ENCODE data around the gene KRTAP10-1.

KRTAP10-1 gene

GRCh38 chr21:44522753-44523204 is 17.2 kb downstream of the KRTAP10-1 start:
- no peak overlapping the region for H3K4me3 ChIP-seq (ENCODE audit: control insufficient read depth in 1 of 7, extremely low read depth in 1 of 7, insufficient read depth in 4 of 7, low read depth in 2 of 7, low read length in 6 of 7)
- peaks cover 0 to 15% (median 0%) of the 10 kb centered on the region in 5 experiments for H3K9me3 ChIP-seq (ENCODE audit: control extremely low read depth in 1 of 5, control insufficient read depth in 4 of 5, insufficient read depth in 2 of 5, low read depth in 1 of 5, low read length in 4 of 5)
- H3K27ac ChIP-seq (ENCODE audit: insufficient read depth in 1 of 2, low read depth in 1 of 2, low read length in 2 of 2, poor library complexity in 1 of 2, severe bottlenecking in 2 of 2): no peak overlapping the region
- no peak for DNase-seq
- H3K36me3 ChIP-seq (ENCODE audit: control insufficient read depth in 4 of 4, insufficient read depth in 4 of 4, low read length in 3 of 4): no peaks in the 10 kb centered on the region
- H3K27me3 ChIP-seq (replicated peaks in 2 of 5; ENCODE audit: control insufficient read depth in 4 of 5, insufficient read depth in 5 of 5, low read length in 4 of 5): peaks cover 0 to 5% (median 0%) of the 10 kb centered on the region in 5 experiments
- ChIA-PET CTCF (no interaction called here), POLR2A (no interaction called here)
- WGBS (ENCODE audit: insufficient coverage): 100% methylated on average over 1 of the region's 1 CpG
- H3K4me1 ChIP-seq (ENCODE audit: control extremely low read depth in 1 of 4, control insufficient read depth in 4 of 4, insufficient read depth in 4 of 4, low read length in 3 of 4): no peaks in the 10 kb centered on the region

DNA sequence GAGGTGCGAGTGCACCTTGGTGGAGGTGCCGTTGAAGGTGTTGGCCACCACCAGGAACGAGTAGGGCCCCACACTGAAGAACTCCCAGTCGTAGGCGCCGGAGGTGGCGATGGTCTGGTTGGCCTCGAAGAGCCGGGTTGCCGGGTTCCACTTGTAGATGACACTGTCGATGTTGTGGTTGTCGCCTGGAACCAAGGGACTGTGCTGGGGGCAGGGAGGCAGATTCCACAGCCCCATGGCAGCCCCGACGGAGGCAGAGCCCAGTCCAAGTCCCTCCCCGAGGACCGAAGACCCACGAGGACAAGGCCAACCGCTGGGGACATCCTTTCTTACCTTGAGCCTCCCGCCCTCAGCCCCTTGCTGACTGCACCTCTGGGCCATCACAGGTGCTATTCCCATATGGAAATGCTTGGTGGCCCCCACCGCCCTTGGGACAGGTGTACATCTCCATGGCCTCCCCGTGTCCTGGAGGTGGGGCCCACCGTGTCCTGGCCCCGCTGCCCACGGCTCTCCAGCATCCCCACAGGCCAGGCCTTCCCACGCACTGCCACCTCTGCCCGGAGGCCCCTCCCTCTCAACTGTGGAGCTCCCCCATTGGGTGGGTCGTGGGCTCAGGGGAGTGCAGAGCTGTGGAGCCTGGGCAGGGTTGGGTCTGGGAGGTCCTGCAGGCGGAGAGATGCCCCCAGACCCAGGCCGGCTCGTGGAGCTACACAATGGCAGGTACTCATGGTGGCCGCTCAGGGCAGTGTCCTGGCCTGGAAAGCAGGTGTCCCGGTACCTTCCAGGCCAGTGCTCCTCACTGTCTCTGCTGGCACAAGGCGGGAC is 17.9 kb downstream of the KRTAP10-1 start:
- H3K4me1 ChIP-seq (ENCODE audit: control extremely low read depth in 1 of 4, control insufficient read depth in 4 of 4, insufficient read depth in 4 of 4, low read length in 3 of 4): no peaks in the 10 kb centered on the region
- H3K4me3 ChIP-seq (ENCODE audit: control insufficient read depth in 1 of 7, extremely low read depth in 1 of 7, insufficient read depth in 4 of 7, low read depth in 2 of 7, low read length in 6 of 7): no peak overlapping the region
- no peak overlapping the region for H3K27ac ChIP-seq (ENCODE audit: insufficient read depth in 1 of 2, low read depth in 1 of 2, low read length in 2 of 2, poor library complexity in 1 of 2, severe bottlenecking in 2 of 2)
- peaks cover 0 to 17% (median 0%) of the 10 kb centered on the region in 5 experiments for H3K9me3 ChIP-seq (ENCODE audit: control extremely low read depth in 1 of 5, control insufficient read depth in 4 of 5, insufficient read depth in 2 of 5, low read depth in 1 of 5, low read length in 4 of 5)
- no peaks in the 10 kb centered on the region for H3K36me3 ChIP-seq (ENCODE audit: control insufficient read depth in 4 of 4, insufficient read depth in 4 of 4, low read length in 3 of 4)
- POLR2A ChIA-PET: no interaction called here
- peaks cover 0 to 5% (median 0%) of the 10 kb centered on the region in 5 experiments for H3K27me3 ChIP-seq (replicated peaks in 2 of 5; ENCODE audit: control insufficient read depth in 4 of 5, insufficient read depth in 5 of 5, low read length in 4 of 5)
- 96% methylated on average over 31 of the region's 33 CpGs for WGBS (ENCODE audit: insufficient coverage)
- DNase-seq: no peak
- CTCF ChIA-PET: no interaction called here

DNA sequence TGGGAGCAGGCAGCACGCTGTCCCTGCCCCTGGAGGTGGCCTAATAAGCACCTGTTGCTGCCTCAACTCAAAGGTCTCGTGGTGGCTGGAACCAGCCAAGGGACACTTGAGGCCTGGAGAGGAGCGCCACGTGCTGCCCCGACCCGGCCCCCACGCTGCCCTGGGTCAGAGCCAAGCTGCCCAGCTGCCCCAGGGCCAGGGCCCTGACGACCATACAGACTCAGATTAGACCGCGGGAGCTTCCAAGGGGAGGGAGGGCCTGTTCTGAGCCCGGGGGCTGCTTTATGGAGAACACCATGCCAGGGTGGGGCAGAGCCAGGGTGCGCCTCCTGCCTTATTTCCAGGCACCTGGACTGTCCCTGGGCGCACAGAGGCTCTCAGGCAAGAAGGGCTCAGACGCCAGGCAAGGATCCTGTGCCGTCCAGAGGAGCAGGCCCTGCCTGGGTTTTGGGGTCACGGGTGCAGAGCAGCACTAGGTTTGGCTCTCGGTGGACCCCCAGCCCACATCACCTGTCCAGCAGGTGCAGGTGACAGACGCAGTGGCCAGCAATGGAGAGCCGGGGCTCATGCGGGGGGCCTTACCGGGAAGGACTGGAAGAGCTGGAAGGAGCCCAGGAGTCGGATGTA is 18.6 kb downstream of the KRTAP10-1 start:
- H3K27me3 ChIP-seq (replicated peaks in 2 of 5; ENCODE audit: control insufficient read depth in 4 of 5, insufficient read depth in 5 of 5, low read length in 4 of 5): peaks cover 0 to 5% (median 0%) of the 10 kb centered on the region in 5 experiments
- H3K4me1 ChIP-seq (ENCODE audit: control extremely low read depth in 1 of 4, control insufficient read depth in 4 of 4, insufficient read depth in 4 of 4, low read length in 3 of 4): no peaks in the 10 kb centered on the region
- 98% methylated on average over 20 of the region's 22 CpGs for WGBS (ENCODE audit: insufficient coverage)
- no peak overlapping the region for H3K27ac ChIP-seq (ENCODE audit: insufficient read depth in 1 of 2, low read depth in 1 of 2, low read length in 2 of 2, poor library complexity in 1 of 2, severe bottlenecking in 2 of 2)
- POLR2A ChIA-PET: no interaction called here
- H3K4me3 ChIP-seq (ENCODE audit: control insufficient read depth in 1 of 7, extremely low read depth in 1 of 7, insufficient read depth in 4 of 7, low read depth in 2 of 7, low read length in 6 of 7): no peak overlapping the region
- no peak for DNase-seq
- peaks cover 0 to 17% (median 0%) of the 10 kb centered on the region in 5 experiments for H3K9me3 ChIP-seq (ENCODE audit: control extremely low read depth in 1 of 5, control insufficient read depth in 4 of 5, insufficient read depth in 2 of 5, low read depth in 1 of 5, low read length in 4 of 5)
- CTCF ChIA-PET: no interaction called here
- H3K36me3 ChIP-seq (ENCODE audit: control insufficient read depth in 4 of 4, insufficient read depth in 4 of 4, low read length in 3 of 4): no peaks in the 10 kb centered on the region

DNA sequence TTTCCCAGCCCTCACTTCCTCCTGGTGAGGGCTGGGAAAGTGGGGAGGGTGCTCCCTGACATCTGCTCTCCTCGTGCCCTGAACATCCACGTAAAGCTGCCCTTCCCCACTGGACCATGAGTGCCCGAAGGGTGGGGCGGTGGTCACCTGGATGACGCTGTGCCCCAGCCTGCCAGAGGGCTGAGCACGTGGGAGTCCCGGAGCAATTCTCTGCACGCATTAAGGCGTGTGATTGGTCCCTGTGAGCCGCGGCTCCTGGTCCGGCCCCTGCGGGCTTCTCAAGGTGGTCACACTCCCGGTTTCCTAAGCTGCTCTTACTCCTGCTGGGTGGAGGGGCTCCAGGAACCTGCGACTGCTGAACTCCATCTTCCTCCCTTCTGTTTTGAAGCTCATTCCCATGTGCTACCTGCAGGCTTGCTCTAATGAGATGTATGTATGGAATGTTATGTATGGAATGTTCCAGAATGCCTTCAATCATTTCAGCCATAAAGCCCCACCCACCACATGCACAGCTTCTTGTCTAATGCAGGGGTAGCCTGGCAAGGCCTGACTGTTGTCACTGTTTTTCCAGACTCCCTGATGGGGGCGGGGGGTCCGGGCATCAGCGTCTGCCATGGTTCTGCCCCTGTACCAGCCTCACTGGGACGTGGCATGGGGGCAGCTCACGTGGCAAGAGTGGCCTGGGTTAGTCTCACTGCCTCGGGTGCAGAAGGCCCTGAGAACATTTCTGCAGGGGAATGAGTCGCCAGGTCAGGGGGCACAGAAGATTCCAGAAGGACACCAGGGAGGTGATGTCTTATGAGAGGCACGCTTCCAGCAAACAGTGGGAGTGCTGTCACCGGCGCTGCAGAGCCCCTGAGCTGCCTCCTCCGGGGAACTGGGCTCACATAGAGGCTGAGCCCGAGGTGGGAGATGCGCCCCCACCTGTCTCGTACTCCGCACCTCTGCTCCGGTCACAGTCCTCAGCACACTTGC is 19.4 kb downstream of the KRTAP10-1 start:
- Histone ChIP-seq H3K27ac (ENCODE audit: insufficient read depth in 1 of 2, low read depth in 1 of 2, low read length in 2 of 2, poor library complexity in 1 of 2, severe bottlenecking in 2 of 2) (no peak overlapping the region), H3K36me3 (ENCODE audit: control insufficient read depth in 4 of 4, insufficient read depth in 4 of 4, low read length in 3 of 4) (no peaks in the 10 kb centered on the region), H3K27me3 (replicated peaks in 2 of 5; ENCODE audit: control insufficient read depth in 4 of 5, insufficient read depth in 5 of 5, low read length in 4 of 5) (peaks cover 0 to 5% (median 0%) of the 10 kb centered on the region in 5 experiments), H3K4me3 (ENCODE audit: control insufficient read depth in 1 of 7, extremely low read depth in 1 of 7, insufficient read depth in 4 of 7, low read depth in 2 of 7, low read length in 6 of 7) (no peak overlapping the region), H3K9me3 (ENCODE audit: control extremely low read depth in 1 of 5, control insufficient read depth in 4 of 5, insufficient read depth in 2 of 5, low read depth in 1 of 5, low read length in 4 of 5) (peaks cover 0 to 17% (median 0%) of the 10 kb centered on the region in 5 experiments), H3K4me1 (ENCODE audit: control extremely low read depth in 1 of 4, control insufficient read depth in 4 of 4, insufficient read depth in 4 of 4, low read length in 3 of 4) (no peaks in the 10 kb centered on the region)
- DNase-seq: no peak
- POLR2A ChIA-PET: no interaction called here
- CTCF ChIA-PET: no interaction called here
- 92% methylated on average over 30 of the region's 31 CpGs for WGBS (ENCODE audit: insufficient coverage)

DNA sequence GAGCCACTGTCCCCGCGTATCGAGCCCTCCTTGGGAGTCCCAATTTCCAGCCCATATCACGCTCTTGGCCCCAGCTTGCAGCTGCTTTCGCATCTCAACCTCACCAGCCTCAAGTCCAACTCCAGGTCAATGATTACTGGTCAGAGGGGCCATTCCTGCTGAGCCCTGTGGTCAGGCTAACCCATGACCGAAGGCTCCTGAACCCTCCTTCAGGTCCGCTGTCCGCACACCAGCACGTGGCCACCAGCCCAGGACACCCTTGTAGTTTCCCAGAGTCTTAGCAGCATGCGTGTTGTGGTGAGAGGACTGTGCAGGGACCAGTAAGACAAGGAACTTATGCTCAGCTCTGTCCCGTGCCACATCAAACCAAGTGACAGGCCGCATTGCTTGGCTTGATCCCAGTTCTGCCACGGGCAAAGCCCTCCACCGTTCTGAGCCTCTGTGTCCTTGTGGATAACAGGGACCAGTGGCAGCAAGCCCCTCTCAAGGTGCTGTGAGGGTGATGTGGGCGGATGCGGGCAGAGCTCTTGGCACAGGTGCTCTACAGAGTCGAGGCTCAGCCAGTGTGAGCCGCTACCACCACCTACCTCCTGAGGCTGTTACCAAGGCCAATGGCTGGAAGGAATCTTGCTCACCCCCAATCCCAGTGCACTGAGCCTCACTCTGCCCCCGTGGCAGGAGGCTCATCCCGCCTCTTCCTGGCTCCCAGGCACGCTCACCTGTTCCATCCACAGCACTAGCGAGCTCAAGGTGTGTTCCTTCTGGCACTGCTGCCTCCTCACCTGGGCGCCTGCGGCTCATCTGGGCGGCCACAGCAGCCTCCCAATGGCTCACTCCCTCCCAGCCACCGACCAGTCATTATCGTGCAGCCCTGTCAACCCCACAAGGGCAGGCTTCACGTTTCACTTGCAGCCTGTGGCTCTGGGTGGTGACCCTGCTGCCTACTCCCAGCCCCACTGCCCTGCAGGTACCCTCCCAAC is 20.4 kb downstream of the KRTAP10-1 start:
- ChIA-PET CTCF (no interaction called here), POLR2A (no interaction called here)
- no peaks in the 10 kb centered on the region for H3K4me1 ChIP-seq (ENCODE audit: control extremely low read depth in 1 of 4, control insufficient read depth in 4 of 4, insufficient read depth in 4 of 4, low read length in 3 of 4)
- H3K27me3 ChIP-seq (replicated peaks in 2 of 5; ENCODE audit: control insufficient read depth in 4 of 5, insufficient read depth in 5 of 5, low read length in 4 of 5): peaks cover 0 to 5% (median 0%) of the 10 kb centered on the region in 5 experiments
- 94% methylated on average over 25 of the region's 28 CpGs for WGBS (ENCODE audit: insufficient coverage)
- H3K36me3 ChIP-seq (ENCODE audit: control insufficient read depth in 4 of 4, insufficient read depth in 4 of 4, low read length in 3 of 4): no peaks in the 10 kb centered on the region
- H3K4me3 ChIP-seq (ENCODE audit: control insufficient read depth in 1 of 7, extremely low read depth in 1 of 7, insufficient read depth in 4 of 7, low read depth in 2 of 7, low read length in 6 of 7): no peak overlapping the region
- H3K9me3 ChIP-seq (ENCODE audit: control extremely low read depth in 1 of 5, control insufficient read depth in 4 of 5, insufficient read depth in 2 of 5, low read depth in 1 of 5, low read length in 4 of 5): peaks cover 0 to 14% (median 0%) of the 10 kb centered on the region in 5 experiments
- no peak for DNase-seq
- H3K27ac ChIP-seq (ENCODE audit: insufficient read depth in 1 of 2, low read depth in 1 of 2, low read length in 2 of 2, poor library complexity in 1 of 2, severe bottlenecking in 2 of 2): no peak overlapping the region

- DNase-seq: no peak
- CTCF ChIA-PET: no interaction called here
- no peaks in the 10 kb centered on the region for H3K4me1 ChIP-seq (ENCODE audit: control extremely low read depth in 1 of 4, control insufficient read depth in 4 of 4, insufficient read depth in 4 of 4, low read length in 3 of 4)
- no peak overlapping the region for H3K27ac ChIP-seq (ENCODE audit: insufficient read depth in 1 of 2, low read depth in 1 of 2, low read length in 2 of 2, poor library complexity in 1 of 2, severe bottlenecking in 2 of 2)
- peaks cover 0 to 5% (median 0%) of the 10 kb centered on the region in 5 experiments for H3K9me3 ChIP-seq (ENCODE audit: control extremely low read depth in 1 of 5, control insufficient read depth in 4 of 5, insufficient read depth in 2 of 5, low read depth in 1 of 5, low read length in 4 of 5)
- H3K4me3 ChIP-seq (ENCODE audit: control insufficient read depth in 1 of 7, extremely low read depth in 1 of 7, insufficient read depth in 4 of 7, low read depth in 2 of 7, low read length in 6 of 7): no peak overlapping the region
- H3K27me3 ChIP-seq (replicated peaks in 2 of 5; ENCODE audit: control insufficient read depth in 4 of 5, insufficient read depth in 5 of 5, low read length in 4 of 5): peaks cover 0 to 5% (median 0%) of the 10 kb centered on the region in 5 experiments
- 91% methylated on average over 8 of the region's 12 CpGs for WGBS (ENCODE audit: insufficient coverage)
- no peaks in the 10 kb centered on the region for H3K36me3 ChIP-seq (ENCODE audit: control insufficient read depth in 4 of 4, insufficient read depth in 4 of 4, low read length in 3 of 4)
- POLR2A ChIA-PET: no interaction called here
Observed at GRCh38 chr21:44518686-44519085, 21.3 kb downstream of the KRTAP10-1 start.
